Measurements from ENCODE around the gene KIF26B.

DNA sequence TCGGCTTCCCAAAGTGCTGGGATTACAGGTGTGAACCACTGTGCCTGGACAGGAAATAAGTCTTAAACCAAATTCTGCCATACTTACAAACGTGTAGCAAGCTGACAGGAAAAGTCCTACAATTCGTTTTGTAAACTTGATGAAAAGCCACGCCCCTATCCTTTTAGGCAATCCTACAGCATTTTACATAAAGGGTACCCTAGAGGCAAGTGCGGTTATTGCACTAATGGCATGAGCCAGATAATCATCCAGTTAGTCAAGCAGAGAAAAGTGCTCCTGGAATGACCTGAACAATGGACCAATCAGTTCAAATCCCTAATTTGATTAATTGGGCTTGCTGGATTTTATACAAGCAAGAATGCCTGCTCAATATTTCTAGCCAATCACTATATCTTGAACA lies 338.2 kb downstream of the KIF26B start:
- TF ChIP-seq POLR2A (IDR thresholded peaks at IDR 0.05; ENCODE audit: low read depth, low read length), result no peak
- no peak for TF ChIP-seq POLR2AphosphoS5 (IDR thresholded peaks at IDR 0.05; ENCODE audit: low read depth, low read length)
- no peak for TF ChIP-seq TAF1 (IDR thresholded peaks at IDR 0.05; ENCODE audit: low read depth, low read length)
- TF ChIP-seq POU2F2 (IDR thresholded peaks at IDR 0.05; ENCODE audit: low read depth, low read length), result no peak
- TF ChIP-seq SPI1 (IDR thresholded peaks at IDR 0.05; ENCODE audit: low read depth, low read length), result no peak
- no peak for TF ChIP-seq PAX5 (IDR thresholded peaks at IDR 0.05; ENCODE audit: insufficient read depth, low read length, severe bottlenecking)
